Activated CD4-positive, alpha-beta T cell treated with anti-CD3 and anti-CD28 coated beads, Interleukin-10, Interleukin-2, amounts not matched to agents 100 ng/mL and 50 ng/mL, durations not matched to agents 16 hours and 8 hours (primary cell): ENCODE results near the gene CRTC2.
A peak's percentile ranks its signal among the peaks of the same experiment; 100 is the strongest.
"Not testable (repeated sequence)": the region's sequence is repeated elsewhere in the genome, so short reads cannot be mapped to it uniquely, and the experiment has no call there.

Source experiments
- DNase-seq: peaks from one replicate; pipeline ENCODE4 v3.0.0-alpha.2; 2020

The CRTC2 gene

GRCh38 chr1:153958111-153958960 is at the start of gene CRTC2:
Gene CRTC2 (minus strand): TSS chr1:153958612. CDS start chr1:153958497, 115 bp downstream.
- peak; percentile 99 for DNase-seq

- DNase-seq = no peak
These were observed 47.7 kb upstream of the CRTC2 start for GRCh38 chr1:154006136-154006535.

GRCh38 chr1:154000420-154000819 is 42.0 kb upstream of the CRTC2 start:
- no peak for DNase-seq

GRCh38 chr1:153996882-153997281 is 38.5 kb upstream of the CRTC2 start:
- not testable (repeated sequence) for DNase-seq

- no peak for DNase-seq
These were observed 37.2 kb upstream of the CRTC2 start for GRCh38 chr1:153995640-153996039.

GRCh38 chr1:153995202-153995601 is 36.8 kb upstream of the CRTC2 start:
- no peak for DNase-seq

GRCh38 chr1:153991806-153992205 is 33.4 kb upstream of the CRTC2 start:
- no peak for DNase-seq

GRCh38 chr1:153991151-153991630 is 32.8 kb upstream of the CRTC2 start:
- no peak for DNase-seq

GRCh38 chr1:153990468-153991150 is 32.2 kb upstream of the CRTC2 start, which contains the start of gene RPS27:
Gene RPS27 (plus strand): TSS chr1:153990762. CDS start chr1:153990797, 35 bp downstream.
- DNase-seq = peak; percentile 97

- DNase-seq = no peak
These were observed 29.2 kb upstream of the CRTC2 start for GRCh38 chr1:153987621-153988020.

- no peak for DNase-seq
These were observed 27.7 kb upstream of the CRTC2 start, which contains the start of gene RAB13 for GRCh38 chr1:153985941-153986761. Gene RAB13 (minus strand): TSS chr1:153986339. CDS start chr1:153986236, 103 bp downstream.

- peak; percentile 48 for DNase-seq
These were observed 27.0 kb upstream of the CRTC2 start for GRCh38 chr1:153985341-153985912.

GRCh38 chr1:153984123-153984894 is 25.9 kb upstream of the CRTC2 start:
- no peak for DNase-seq

GRCh38 chr1:153981735-153982134 is 23.3 kb upstream of the CRTC2 start:
- DNase-seq = not testable (repeated sequence)

GRCh38 chr1:153979091-153979490 is 20.7 kb upstream of the CRTC2 start:
- not testable (repeated sequence) for DNase-seq

- no peak for DNase-seq
These were observed 20.0 kb upstream of the CRTC2 start for GRCh38 chr1:153978274-153978909.

GRCh38 chr1:153977250-153978240 is 19.1 kb upstream of the CRTC2 start, which contains the start of gene JTB:
Gene JTB (minus strand): TSS chr1:153977674. CDS start chr1:153977252, 422 bp downstream.
- peak; percentile 91 for DNase-seq

GRCh38 chr1:153976819-153977249 is 18.4 kb upstream of the CRTC2 start:
- DNase-seq = no peak

- no peak for DNase-seq
These were observed 15.1 kb upstream of the CRTC2 start for GRCh38 chr1:153973525-153973924.

GRCh38 chr1:153973071-153973470 is 14.7 kb upstream of the CRTC2 start:
- DNase-seq = no peak
